Measurements from ENCODE around the gene SORCS2. TPM values are rescaled to one million over a fixed set of nuclear protein-coding genes. Genes with fewer than 3 reads are reported as not detected.

SORCS2 gene
- polyA plus RNA-seq, 1 donor, result 6.9 TPM

DNA sequence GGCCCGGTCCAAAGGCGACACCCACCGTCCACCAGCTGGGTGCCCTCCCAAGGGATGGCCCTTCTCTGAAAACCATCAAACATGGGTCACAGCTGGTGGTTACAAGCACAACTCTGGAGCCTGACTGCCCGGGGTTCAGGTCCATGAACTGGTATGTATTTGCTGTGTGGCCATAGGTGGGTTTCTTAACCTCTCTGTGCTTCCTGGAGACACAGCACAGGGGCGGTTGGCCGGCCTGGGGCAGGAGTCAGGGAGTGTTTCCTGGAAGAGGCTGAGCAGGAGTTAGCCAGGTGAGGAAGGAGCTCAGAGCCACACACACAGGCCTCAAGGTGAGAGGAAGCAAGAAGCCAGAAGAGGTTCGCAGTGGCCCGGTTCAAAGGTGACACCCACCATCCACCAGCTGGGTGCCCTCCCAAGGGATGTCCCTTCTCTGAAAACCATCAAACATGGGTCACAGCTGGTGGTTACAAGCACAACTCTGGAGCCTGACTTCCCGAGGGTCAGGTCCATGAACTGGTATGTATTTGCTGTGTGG lies 486.0 kb downstream of the SORCS2 start:
- DNase-seq, result no peak

DNA sequence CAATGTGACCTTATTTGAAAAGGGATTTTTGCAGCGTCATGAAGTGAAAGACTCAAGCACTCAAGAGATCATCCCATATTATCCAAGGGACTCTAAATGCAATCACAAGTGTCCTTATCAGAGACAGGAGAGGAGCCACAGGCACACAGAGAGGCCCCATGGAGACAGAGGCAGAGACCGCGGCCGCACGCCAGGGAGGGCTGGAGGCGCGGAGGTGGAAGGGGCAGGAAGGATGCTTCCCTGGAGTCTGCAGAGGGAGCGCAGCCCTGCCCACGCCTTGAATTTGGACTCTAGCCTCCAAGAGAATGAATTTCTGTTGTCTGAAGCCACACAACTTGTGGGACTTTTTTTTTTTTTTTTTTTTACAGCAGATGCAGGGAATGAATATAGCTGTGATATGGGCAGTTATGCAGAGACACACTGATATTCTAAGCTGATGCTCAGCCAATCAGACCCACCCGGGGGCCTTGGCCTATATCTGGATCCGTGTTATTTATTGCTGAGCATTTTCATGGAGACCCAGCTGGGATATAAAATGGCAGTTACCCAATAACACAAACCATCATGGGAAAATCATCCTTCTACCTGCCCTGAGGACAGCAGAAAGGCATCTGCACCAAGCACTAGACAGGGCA lies 487.2 kb downstream of the SORCS2 start:
- no peak for DNase-seq

DNA sequence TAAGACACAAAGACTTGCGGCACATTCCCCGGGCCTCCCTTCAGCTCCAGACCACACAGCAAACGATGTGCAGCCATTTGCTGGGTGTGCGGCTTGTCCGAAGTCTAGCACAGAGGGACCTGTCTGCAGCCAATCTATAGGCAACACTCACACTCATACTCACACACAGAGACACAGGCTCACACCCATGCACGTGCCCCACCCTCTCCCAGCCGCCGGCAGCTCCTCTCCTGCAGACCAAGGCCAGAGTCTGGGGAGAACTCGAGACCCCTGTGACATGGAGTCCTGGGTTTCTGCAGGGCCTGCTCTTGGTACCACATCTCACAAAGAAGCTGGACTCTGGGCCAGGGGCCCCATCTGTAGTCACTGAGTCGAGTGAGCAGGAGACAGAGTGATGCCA lies 487.8 kb downstream of the SORCS2 start:
- DNase-seq, result no peak

DNA sequence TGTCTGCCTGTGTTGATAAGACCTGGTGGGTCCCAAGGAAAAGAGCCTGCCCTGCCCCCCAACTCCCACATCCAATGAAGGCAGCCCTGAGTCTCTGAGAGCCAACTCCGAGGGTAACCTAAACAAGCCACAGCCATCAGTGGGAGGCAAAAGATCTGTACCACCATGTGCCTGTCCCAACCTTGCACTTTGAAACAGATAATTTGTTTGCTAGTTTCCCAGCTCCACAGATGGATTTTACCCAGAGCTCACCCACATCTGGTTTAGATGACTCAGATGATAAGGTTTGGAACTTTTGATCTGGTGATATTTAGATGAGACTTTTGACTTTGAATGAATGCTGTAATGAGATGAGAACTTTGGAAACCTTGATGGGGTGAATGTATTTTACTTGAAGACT lies 488.4 kb downstream of the SORCS2 start:
- DNase-seq, result no peak

DNA sequence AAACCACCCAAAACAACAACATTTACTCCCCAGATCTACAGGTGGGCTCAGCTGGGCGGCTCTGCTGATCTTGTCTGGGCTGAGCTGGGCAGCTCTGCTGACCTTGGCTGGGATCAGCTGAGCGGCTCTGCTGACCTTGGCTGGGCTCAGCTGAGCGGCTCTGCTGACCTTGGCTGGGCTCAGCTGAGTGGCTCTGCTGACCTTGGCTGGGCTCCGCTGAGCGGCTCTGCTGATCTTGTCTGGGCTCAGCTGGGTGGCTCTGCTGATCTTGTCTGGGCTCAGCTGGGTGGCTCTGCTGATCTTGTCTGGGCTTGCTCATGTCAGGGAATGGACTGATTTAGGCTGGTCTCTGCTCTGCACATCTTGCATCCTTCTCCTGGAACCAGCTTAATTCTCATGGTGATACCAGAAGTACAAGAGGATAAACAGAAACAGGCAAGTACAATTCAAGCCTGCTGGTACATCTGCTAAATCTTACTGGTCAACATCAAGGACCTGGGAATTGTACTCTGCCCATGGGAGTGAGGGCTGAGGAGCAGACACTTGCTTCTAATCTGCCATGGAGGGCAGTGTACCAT lies 490.9 kb downstream of the SORCS2 start:
- no peak for DNase-seq

DNA sequence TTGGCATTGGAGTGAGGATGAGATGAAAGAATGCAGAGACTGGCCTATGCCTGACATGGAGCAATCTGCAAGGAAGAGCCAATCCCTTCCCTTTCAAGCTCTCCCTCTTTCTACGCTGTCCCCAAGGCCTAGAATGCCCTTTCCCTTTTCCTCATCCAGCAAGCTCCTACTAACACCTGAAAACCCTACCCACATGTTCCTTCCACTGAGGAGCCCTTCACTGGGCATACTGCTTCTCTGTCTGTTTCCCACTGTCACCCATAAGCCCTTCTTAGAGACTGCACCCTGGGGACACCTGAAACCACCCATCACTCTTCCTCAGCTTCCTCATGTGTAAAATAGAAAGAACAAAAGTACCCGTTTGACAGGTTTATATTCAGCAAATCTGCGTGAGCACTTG lies 492.0 kb downstream of the SORCS2 start:
- DNase-seq, result no peak

DNA sequence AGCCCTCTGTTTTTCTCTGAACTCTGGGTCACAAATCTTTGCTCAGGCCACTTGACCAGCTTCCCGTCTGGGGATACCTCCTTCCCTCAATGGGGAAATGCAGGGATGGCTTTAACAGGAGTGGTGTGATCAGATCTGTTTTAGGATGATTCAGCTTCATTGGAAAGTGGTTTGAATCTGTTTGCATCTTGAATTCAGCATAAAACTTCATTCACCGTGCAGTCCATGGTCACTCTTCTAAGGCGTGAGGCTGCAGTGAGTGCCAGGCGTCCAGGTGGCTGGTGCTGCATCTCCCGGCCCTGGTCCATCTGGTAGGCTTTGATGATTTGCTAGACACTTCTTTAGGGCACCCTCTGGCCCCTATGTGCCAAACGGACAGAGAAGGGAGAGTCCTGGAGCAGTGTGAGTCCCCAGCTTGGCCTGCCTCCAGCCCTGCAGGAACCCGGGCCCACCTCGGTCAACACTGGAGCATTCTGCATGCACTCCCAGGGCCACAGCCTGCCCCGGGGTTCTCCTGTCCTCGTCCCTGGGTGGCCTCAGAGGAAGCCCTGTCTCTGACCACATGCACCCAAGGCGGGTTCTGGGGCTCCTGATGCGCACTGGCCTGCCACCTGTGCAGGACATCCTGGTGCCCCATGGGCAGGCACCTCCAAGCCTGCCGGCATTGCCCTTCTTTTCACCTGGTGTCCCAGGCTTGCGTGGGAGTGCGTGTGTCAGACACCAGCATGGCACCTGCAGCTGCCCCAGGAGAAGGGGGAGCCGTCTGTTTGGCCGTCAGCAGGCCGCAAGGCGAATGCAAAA lies 493.9 kb downstream of the SORCS2 start:
- no peak for DNase-seq

DNA sequence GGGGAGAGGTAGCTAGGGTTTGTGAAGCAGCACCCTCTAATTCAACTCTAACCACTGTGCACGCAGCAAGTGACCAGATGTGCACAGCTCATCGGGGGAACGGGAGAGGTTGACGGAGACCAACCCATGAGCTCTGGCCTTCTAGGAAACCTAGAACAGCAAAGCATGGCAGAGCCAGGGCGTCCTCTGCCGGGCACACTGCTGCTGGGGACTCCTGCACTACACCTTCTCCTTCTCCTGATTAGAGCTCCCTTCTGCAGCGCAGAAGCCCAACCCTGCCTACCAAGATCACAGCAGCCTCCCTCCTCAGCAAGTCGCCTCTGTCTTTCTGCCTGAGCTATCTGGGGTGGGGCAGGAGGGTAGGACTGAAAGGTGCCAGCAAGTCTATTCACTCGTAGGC lies 494.7 kb downstream of the SORCS2 start:
- no peak for DNase-seq

DNA sequence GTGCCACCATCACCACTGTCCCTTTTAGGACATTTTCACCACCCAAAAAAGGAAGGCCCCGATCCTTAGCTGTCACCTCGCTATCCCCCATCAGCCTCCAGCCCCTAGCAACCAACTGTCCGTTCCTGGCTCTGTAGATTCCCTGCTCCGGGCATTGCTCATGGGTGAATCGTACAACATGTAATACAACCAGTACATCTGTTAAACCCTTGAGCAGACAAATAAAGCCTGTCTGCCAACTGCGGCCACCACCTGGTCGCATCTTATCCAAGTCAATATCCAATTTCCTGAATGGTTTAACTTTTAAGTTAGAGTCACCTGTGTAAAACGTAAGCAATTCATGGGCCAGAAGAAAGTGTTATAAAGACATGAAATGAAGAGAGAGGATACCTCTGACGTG lies 495.5 kb downstream of the SORCS2 start:
- DNase-seq, result no peak

DNA sequence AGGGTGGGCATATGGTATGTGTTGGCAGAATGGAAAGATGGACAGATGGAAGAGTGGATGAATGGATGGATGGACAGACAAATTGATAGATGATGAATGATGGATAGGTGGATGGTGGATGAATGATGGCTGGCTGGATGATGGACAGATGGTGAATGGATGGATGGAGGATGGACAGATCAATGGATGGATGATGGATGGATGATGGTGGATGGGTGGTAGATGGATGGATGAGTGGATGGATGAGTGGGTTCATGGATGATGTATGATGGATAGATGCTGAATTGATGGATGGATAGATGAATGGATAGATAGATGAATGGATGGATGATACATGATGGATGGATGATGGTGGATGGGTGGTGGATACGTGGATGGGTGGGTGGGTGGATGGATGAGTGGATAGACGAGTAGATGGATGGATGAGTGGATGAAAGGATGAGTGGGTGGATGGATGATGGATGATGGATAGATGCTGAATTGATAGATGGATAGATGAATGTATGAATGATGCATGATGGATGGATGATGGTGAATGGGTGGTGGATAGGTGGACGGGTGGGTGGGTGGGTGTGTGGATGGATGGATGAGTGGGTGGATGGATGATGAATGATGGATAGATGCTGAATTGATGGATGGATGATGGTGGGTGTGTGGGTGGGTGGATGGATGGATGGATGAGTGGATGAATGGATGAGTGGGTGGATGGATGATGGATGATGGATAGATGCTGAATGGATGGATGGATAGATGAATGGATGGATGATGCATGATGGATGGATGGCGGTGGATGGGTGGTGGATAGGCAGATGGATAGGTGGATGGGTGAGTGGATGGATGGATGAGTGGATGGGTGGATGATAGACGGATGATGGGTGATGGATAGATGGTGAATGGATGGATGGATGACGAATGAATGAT lies 497.7 kb downstream of the SORCS2 start:
- DNase-seq, result no peak

DNA sequence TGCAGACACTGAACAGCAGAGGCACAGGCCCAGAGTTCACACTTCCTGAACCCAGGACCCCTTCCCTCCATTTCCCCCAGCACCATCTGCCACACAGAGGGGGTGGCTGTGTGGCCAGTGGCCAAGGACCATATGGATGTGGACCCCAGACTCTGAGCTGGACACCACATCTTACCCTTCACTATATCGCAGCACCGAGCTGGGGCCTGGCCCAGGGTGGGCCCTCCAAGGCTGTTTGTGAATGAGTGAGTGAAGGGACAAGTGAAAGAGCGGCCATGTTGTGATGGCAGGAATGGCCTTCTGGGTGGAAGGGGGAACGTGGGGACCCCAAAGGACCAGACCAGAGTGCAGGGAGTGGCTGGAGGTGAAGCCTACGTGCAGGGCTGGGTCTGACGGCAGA lies 498.7 kb downstream of the SORCS2 start:
- no peak for DNase-seq

DNA sequence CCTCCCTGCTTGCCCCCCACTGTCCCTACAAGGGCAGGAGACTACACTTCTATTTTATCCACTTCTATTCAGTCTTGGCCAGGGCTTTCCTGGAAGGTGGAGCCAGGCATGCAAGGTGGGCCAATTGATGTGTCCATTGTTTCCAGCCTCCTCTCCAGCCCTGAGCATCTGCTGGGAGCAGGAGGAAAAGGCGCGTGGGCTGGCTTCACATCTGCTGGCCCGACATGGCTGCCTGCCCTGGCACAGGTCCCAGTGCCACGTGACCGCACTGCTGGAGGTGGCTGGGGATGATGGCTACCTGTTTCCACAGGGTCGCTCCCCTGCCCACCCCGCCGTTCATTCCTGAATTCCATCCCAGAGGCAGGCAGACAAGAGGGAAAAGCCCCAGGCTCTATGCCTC lies 499.6 kb downstream of the SORCS2 start:
- DNase-seq, result peak; percentile 84

DNA sequence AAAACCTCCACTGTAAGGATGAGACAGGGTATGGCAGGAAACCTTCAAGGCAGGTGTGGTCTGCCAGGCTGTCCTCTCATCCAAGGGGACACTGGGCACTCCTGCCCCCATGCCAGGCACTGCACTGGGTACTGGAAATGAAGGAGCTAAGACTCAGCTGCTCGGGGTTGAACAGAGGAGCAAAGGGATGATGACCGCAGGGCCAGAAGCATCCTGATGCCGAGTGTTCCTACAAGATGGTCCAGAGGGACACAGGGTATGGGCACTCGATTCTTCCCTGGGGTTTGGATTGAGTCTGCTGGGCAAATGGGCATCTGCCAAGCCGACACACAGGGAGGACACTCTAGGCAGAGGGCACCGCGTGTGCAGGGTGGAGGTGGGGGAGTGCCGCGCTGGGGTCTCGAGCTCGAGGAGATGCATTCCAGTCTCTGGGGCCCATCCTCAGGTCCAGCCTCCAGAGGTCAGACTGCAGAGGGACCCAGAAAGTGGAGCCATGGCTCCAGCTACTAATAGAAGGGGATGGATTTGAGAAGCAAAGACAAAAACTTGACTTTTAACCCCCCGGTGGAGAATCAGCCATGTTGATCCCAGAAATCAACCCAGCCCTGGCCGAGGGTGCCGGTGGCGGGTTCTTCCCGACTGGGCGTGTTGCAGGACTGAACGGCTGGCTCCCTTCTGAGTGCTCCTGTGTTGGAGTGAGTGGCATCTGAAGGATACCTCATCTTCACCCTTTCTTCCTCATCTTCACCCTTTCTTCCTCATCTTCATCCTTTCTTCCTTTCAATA lies 500.3 kb downstream of the SORCS2 start:
- no peak for DNase-seq

DNA sequence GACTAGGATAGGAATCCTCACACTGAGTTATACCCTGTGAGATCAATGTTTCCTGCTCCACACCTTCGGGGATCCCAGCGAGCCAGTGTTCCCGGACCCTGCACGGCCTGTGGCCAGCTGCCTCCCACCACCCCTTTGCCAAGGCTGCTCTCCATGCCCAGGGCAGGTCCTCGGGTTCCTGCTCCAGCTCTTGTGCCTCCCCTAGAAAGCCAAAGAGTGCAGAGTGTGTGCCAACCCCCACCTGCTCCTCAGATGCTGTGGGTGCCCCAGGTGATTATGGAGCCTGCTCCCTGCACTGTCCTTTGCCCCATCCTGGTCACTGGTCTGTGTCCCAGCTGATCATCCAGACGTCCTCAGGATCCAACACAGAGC lies 500.9 kb downstream of the SORCS2 start:
- no peak for DNase-seq

DNA sequence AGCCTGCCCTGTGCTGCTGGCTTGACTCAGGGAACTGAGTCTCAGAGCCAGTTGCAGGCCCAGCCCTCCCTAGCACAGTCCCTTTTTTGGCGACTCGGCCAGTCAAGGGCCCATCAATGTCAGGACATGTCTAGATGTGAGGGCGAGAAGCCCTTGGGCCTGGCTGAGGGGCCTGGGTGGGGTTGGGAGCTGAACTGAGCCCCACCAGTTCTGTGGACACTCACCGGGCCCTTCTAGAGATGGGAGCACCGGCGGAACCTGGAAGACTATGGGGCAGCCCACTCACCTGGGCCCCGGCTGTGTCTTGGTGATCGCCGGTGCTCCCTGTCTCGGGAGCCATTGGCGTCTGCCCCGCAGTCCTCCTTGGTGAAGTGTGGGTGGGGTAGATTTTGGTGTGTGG lies 501.4 kb downstream of the SORCS2 start:
- no peak for DNase-seq

DNA sequence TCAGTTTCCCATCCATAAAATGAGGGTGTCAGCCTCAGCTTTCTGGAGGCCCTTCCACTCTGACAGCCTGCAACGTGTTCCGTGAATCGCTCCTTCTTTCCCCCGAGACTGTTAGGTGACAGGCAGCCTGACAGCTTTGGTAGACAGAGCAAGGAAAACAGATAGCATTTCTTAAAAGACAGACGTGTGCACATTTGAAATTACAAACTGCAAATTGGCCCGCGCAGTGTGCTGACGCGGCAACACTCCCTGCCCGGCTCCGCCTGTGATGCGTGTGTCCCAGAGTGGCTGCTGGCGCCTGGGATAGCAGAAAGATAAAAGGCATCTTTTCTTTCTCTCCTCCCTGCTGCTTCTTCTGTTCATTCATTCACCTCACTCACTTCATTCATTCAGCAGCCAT lies 502.0 kb downstream of the SORCS2 start:
- no peak for DNase-seq

DNA sequence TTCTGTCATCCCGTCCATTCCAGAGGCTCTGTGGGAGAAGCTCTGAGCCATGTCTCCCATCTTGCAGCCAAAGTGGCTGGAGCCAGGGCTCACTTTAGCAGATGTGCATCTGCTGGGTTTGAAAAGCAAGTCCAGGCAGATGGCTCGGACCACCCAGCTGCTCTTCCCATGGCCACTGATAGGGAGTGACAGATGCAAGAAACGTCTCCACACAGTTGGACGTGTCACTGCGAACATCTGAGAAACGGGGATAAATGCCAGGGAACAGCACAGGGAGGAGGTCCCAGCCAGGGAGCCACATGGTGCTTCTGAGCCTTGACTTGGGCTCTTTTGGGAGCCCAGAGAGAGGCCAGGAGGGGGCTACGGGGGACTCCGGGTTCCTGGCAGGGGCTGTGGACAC lies 505.0 kb downstream of the SORCS2 start:
- peak; percentile 89 for DNase-seq

DNA sequence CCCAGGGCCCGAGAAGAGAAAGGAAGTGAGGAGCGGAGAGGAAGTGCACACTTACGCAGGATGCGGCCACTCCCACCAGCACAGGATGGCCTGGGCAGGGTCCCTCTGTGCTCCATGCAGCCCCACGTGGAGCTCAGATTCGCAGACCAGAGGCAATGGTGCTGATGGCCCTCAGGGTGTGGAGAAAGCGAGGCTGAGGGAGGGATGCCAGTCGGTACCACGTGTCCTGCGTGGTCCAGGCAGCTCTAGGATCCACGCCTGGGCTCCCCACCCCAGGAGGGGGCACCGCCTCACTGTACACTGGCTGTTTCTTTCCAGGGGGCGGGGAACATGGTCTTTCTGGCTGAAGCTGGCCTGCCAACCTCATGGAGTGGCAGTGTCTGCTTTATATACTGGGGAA lies 505.5 kb downstream of the SORCS2 start:
- DNase-seq, result no peak

DNA sequence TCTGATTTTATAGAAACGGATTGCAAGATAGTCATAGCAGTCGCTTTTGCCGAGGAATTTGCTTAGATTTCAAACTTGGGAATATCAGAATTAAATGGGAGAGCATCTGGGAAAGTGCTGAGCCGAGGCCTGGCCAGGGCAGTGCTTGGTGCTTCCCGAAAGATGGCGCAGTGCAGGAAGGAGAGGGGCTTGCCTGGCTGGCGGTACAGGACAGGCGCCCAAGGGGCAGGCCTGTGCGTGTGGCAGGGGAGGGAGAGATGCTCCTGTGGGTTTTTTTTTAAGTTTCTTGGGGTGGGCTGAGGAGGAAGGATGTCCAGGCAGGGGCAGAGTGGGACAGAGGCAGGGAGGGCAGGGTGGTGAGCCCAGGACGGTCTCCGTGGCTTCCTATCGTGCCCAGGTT lies 506.2 kb downstream of the SORCS2 start:
- DNase-seq, result peak; percentile 42

DNA sequence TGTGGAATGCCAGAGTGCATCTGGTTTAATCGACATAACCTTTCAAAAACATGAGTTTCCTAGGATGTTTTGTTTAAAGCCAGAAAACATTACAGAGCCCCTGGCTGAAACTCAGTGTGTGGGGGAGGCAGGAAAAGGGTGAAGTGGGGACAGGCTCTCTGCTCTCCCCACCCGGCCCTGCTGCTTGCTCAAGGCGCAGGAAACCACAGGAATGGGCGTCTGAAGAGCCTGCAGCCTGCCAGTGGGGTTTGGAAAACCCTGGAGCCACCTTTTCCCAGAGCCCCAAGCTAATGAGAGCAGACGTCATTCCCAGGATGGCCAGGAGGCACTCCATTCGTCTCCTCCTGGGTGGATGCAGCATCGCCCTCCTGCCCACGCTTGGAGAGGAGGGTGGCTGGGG lies 506.7 kb downstream of the SORCS2 start:
- DNase-seq, result peak; percentile 78

DNA sequence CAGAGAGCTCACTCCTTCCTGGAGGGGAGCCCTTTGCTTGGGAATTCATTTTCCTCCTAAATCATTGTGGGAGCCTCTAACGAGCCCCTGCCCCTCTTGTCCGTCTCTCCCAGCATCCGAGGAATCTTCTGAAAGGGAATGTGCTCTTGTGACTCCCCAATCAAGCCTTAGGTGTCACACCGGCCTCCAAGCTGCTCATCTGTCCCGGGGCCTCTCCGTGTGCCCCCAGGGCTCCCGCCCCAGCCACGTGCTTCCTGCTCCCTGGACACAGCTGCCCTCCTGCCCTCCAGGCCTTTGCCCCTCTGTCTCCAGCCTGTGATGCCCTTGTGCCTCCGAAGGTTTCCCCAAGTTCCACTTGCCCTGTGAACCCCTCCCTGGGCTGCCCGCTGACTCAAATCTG lies 507.5 kb downstream of the SORCS2 start:
- no peak for DNase-seq

DNA sequence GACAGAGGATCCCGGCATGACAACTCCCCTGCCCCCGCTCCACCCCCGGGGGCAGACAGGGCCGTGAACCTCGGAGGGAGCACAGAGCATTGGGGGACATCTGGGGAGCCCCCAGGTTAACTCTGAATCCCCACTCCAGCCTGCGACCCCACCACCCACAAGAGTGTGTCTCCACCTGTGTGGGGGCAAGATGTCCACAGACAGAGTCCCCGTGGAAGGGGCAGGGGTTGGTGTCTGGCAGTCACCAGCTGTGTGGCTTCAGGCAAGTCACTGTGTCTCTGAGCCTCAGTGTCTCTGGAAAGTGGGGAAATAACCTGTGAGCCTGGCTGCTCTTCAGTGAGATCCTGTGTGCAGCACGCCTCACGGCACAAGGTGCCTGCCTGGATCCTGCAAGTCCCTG lies 508.3 kb downstream of the SORCS2 start:
- no peak for DNase-seq
